ENCODE data around the gene EPHB2. TPM values are rescaled to one million over a fixed set of nuclear protein-coding genes. Genes with fewer than 3 reads are reported as not detected.

The EPHB2 gene
- total RNA-seq, 1 donor from 2014 or later, result 60.3 TPM

GRCh38 chr1:22804969-22805671 lies 94.5 kb downstream of the EPHB2 start:
- no peak for DNase-seq (ENCODE audit: low read depth, low spot score)
- Mint-ChIP-seq H3K9me3 (no peaks in the 10 kb centered on the region), H3K27ac (ENCODE audit: unreplicated experiment) (peak overlapping the region; percentile 92), H3K27me3 (ENCODE audit: low read depth) (no peaks in the 10 kb centered on the region), H3K36me3 (ENCODE audit: low read depth) (no peaks in the 10 kb centered on the region), H3K4me3 (peak overlapping the region; percentile 62), H3K4me1 (peaks cover 91% of the 10 kb centered on the region)
- TF ChIP-seq, protein P1, sequence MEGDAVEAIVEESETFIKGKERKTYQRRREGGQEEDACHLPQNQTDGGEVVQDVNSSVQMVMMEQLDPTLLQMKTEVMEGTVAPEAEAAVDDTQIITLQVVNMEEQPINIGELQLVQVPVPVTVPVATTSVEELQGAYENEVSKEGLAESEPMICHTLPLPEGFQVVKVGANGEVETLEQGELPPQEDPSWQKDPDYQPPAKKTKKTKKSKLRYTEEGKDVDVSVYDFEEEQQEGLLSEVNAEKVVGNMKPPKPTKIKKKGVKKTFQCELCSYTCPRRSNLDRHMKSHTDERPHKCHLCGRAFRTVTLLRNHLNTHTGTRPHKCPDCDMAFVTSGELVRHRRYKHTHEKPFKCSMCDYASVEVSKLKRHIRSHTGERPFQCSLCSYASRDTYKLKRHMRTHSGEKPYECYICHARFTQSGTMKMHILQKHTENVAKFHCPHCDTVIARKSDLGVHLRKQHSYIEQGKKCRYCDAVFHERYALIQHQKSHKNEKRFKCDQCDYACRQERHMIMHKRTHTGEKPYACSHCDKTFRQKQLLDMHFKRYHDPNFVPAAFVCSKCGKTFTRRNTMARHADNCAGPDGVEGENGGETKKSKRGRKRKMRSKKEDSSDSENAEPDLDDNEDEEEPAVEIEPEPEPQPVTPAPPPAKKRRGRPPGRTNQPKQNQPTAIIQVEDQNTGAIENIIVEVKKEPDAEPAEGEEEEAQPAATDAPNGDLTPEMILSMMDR (conservative IDR thresholded peaks at IDR 0.05), result no peak

DNA sequence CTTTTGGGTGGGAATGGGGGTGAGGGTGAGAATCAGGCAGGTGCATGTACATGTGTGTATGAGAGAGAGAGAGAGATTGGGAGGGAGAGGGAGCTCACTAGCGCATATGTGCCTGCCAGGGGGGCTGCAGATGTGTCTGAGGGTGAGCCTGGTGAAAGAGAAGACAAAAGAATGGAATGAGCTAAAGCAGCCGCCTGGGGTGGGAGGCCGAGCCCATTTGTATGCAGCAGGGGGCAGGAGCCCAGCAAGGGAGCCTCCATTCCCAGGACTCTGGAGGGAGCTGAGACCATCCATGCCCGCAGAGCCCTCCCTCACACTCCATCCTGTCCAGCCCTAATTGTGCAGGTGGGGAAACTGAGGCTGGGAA lies 95.0 kb downstream of the EPHB2 start:
- H3K4me3 Mint-ChIP-seq, result peak overlapping the region; percentile 62
- TF ChIP-seq, protein P1 (conservative IDR thresholded peaks at IDR 0.05), result no peak
- DNase-seq (ENCODE audit: low read depth, low spot score), result no peak
- no peaks in the 10 kb centered on the region for H3K27me3 Mint-ChIP-seq (ENCODE audit: low read depth)
- peaks cover 86% of the 10 kb centered on the region for H3K4me1 Mint-ChIP-seq
- no peaks in the 10 kb centered on the region for H3K36me3 Mint-ChIP-seq (ENCODE audit: low read depth)
- no peaks in the 10 kb centered on the region for H3K9me3 Mint-ChIP-seq
- H3K27ac Mint-ChIP-seq (ENCODE audit: unreplicated experiment), result peak overlapping the region; percentile 92

DNA sequence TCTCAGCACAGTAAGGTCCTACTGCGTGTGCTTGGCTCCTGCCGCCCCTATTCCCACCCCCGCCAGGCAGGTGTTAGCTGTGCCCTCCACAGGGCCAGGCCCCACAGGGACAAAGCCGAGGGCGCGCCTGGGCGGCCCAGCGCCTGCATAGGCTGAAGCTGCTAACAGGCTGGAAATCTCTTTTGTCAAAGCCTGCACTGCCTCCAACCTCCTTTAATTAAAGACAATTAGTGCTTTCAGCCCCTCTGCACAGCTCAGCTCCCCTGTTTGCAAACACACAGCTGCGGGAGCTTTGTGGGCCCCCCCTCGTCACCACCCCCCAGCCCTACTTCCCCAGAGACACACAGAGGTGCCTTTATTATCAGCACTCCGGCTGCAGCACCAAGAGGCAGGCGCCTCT lies 95.9 kb downstream of the EPHB2 start:
- Mint-ChIP-seq H3K9me3 (no peaks in the 10 kb centered on the region), H3K4me3 (peak overlapping the region; percentile 54), H3K36me3 (ENCODE audit: low read depth) (no peaks in the 10 kb centered on the region), H3K27me3 (ENCODE audit: low read depth) (no peaks in the 10 kb centered on the region), H3K4me1 (peaks cover 76% of the 10 kb centered on the region), H3K27ac (ENCODE audit: unreplicated experiment) (peak overlapping the region; percentile 71)
- TF ChIP-seq, protein P1 (conservative IDR thresholded peaks at IDR 0.05), result no peak
- DNase-seq (ENCODE audit: low read depth, low spot score), result peak; percentile 40

GRCh38 chr1:22807340-22807739 lies 96.7 kb downstream of the EPHB2 start:
- Mint-ChIP-seq H3K27me3 (ENCODE audit: low read depth) (no peaks in the 10 kb centered on the region), H3K36me3 (ENCODE audit: low read depth) (no peaks in the 10 kb centered on the region)

DNA sequence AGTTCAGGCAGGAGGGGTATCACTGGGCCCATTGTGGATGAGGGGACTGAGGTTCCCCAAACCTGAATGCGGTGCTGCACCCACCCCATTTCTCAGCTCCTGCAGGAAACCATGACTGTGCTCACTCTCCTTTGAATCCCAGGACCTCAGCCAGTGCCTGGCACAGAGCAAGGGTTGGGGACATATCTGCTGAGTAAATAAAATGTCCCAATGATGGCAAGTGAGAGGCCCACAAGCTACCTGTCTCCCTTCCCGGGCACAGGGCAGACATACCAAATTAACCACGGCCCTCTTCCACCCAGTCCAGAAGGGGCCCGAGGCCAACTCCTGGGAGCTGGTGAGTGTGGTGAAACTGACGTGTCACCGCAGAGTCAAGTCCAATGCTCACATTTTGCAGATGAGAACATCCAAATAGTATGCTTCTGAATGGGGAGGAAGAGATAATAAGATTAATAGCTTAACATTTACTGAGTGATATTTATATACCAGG lies 97.6 kb downstream of the EPHB2 start:
- no peaks in the 10 kb centered on the region for H3K36me3 Mint-ChIP-seq (ENCODE audit: low read depth)
- no peak for DNase-seq (ENCODE audit: low read depth, low spot score)
- H3K27ac Mint-ChIP-seq (ENCODE audit: unreplicated experiment), result no peak overlapping the region
- TF ChIP-seq, protein P1 (conservative IDR thresholded peaks at IDR 0.05), result no peak
- no peak overlapping the region for H3K4me3 Mint-ChIP-seq
- no peaks in the 10 kb centered on the region for H3K9me3 Mint-ChIP-seq
- H3K4me1 Mint-ChIP-seq, result peaks cover 64% of the 10 kb centered on the region
- no peaks in the 10 kb centered on the region for H3K27me3 Mint-ChIP-seq (ENCODE audit: low read depth)

More at GRCh38 chr1:22807340-22807739, 96.7 kb downstream of the EPHB2 start:
- H3K27ac Mint-ChIP-seq (ENCODE audit: unreplicated experiment), result peak overlapping the region; percentile 75
- H3K9me3 Mint-ChIP-seq, result no peaks in the 10 kb centered on the region
- no peak for DNase-seq (ENCODE audit: low read depth, low spot score)
- TF ChIP-seq, protein P1 (conservative IDR thresholded peaks at IDR 0.05), result no peak
- peak overlapping the region; percentile 49 for H3K4me3 Mint-ChIP-seq
- H3K4me1 Mint-ChIP-seq, result peaks cover 69% of the 10 kb centered on the region
